Germinal center (tissue), 1 donor: ENCODE data around the gene MFRP.

Experiments
- DNase-seq: peaks from one replicate; pipeline ENCODE4 v3.0.0; 2012; ENCODE audit warnings: mixed read lengths, low spot score

MFRP gene

DNA sequence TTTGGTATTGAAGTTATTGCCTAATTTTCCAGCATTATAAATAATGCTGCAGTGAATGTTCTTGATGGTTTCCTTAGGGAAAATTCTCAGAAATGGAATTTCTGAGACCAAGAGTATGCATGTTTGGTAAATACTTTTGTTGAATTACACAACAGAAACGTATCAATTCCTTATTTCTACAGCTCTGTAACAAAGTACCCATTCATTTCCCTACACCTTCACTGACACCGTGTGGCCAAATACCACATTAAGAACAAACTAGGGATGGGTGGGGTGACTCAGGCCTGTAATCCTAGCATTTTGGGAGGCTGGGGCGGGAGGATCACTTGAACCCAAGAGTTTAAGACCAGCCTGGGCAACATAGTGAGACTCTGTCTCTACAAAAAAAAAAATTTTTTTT is 51.3 kb downstream of the MFRP start:
- no peak for DNase-seq

DNA sequence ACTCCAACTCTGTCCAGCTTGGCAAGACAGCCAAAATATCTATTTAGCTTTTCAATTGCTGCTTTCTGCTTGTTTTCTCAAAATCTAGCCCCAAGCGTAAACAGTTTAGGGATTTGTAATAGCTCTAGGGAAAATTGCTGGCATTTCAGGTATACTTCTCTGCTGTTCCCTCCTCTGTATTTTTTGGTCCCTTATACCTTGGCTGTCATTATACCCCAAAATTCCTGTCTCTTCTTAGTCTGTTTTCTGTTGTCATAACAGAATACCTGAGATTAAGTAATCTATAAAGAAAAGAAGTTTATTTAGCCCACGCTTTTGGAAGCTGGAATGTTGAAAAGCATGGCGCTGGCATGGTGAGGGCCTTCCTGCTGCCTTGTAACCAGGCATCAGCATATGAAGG is 53.0 kb downstream of the MFRP start:
- no peak for DNase-seq

DNA sequence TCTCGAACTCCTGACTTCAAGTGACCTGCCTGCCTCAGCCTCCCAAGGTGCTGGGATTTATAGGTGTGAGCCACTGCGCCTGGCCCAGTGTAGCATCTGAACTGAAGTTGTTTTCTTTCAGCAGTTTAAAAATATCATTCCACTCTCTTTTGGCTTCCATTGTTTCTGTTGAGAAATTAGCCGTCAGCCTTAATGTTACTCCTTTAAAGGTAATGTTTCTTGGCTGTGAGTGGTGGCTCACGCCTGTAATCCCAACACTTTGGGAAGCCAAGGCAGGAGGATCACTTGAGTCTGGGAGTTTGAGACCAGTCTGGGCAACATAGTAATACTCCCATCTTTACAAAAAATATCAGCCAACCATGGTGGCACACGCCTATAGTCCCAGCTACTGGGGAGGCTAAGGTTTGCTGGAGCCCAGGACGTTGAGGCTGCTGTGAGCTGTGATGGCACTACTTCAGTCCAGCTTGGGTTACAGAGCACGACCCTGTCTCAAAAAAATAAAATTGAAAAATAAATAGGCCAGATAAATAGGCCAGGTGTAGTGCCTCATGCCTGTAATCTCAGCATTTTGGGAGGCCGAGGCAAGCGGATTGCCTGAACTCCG is 55.5 kb downstream of the MFRP start:
- DNase-seq, result no peak
